ENCODE data around the gene ADCY2.

DNA sequence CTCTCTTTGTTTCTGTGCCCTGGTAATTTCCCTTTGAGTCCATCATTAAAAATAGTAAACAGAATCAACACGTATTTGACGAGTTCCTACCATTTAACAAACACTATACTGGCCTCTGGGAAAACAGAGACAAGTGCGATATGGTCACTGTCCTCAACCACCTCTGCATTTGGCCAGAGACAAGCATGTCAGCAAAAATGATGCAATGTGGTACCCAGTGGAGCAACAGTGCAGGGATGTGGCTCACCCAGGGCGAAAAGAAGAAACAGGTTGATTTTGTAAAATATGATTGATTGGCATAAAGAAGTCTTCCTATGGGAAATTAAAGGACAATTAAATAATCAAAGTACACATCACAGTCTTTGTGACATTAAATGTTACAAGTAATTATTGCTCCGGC lies 355.9 kb downstream of the ADCY2 start:
- TF ChIP-seq, protein P1, sequence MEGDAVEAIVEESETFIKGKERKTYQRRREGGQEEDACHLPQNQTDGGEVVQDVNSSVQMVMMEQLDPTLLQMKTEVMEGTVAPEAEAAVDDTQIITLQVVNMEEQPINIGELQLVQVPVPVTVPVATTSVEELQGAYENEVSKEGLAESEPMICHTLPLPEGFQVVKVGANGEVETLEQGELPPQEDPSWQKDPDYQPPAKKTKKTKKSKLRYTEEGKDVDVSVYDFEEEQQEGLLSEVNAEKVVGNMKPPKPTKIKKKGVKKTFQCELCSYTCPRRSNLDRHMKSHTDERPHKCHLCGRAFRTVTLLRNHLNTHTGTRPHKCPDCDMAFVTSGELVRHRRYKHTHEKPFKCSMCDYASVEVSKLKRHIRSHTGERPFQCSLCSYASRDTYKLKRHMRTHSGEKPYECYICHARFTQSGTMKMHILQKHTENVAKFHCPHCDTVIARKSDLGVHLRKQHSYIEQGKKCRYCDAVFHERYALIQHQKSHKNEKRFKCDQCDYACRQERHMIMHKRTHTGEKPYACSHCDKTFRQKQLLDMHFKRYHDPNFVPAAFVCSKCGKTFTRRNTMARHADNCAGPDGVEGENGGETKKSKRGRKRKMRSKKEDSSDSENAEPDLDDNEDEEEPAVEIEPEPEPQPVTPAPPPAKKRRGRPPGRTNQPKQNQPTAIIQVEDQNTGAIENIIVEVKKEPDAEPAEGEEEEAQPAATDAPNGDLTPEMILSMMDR (IDR thresholded peaks at IDR 0.05; ENCODE audit: low read depth, low read length, poor library complexity, severe bottlenecking) = no peak
- no peak for TF ChIP-seq EZH2phosphoT487 (IDR thresholded peaks at IDR 0.05; ENCODE audit: borderline replicate concordance, low read length)

Measured in DOHH2 (cell line).